OCI-LY3 (cell line): ENCODE results near the gene TAPBP.
"Not testable (repeated sequence)": the region's sequence is repeated elsewhere in the genome, so short reads cannot be mapped to it uniquely, and the experiment has no call there.

Experiments
- H2AFZ ChIP-seq: fragments of 200-600, 300-600 bp; shearing (Covaris generic); 2 replicates; pipeline ENCODE4 v1.6.0; 2014; ENCODE audit warnings: antibody characterized with exemption, low read depth, low read length
- H3K27ac ChIP-seq: fragments of 200-600, 300-600 bp; sonication (generic); 2 replicates; pipeline ENCODE4 v1.5.1; 2014; ENCODE audit warnings: mild to moderate bottlenecking, low read length, moderate library complexity, mixed read lengths
- H3K27me3 ChIP-seq: fragments of 200-600, 300-600 bp; sonication (generic); 2 replicates; pipeline ENCODE4 v1.6.1; 2014; ENCODE audit warnings: low read depth, low read length, mixed read lengths
- H3K36me3 ChIP-seq: fragments of 200-600, 300-600 bp; sonication (generic); replicated peaks from 2 replicates; pipeline ENCODE3; 2014; ENCODE audit warnings: low read depth, low read length, mixed read lengths
- H3K4me1 ChIP-seq: fragments of 300-600, 200-600 bp; sonication (generic); 2 replicates; pipeline ENCODE4 v1.6.1; 2014; ENCODE audit warnings: low read length, mixed read lengths
- H3K4me2 ChIP-seq: fragments of 200-600, 300-600 bp; sonication (generic); 2 replicates; pipeline ENCODE4 v1.6.1; 2014; ENCODE audit warnings: low read length, mixed read lengths
- H3K4me3 ChIP-seq: fragments of 300-600, 200-600 bp; sonication (generic); 2 replicates; pipeline ENCODE4 v1.5.1; 2014; ENCODE audit warnings: antibody characterized with exemption, mild to moderate bottlenecking, low read length, moderate library complexity
- H3K79me2 ChIP-seq: fragments of 300-600, 200-600 bp; shearing (Covaris generic); 2 replicates; pipeline ENCODE4 v1.6.1; 2014; ENCODE audit warnings: mild to moderate bottlenecking, low read length, mixed read lengths
- H3K9ac ChIP-seq: fragments of 300-600, 200-600 bp; shearing (Covaris generic); 2 replicates; pipeline ENCODE4 v1.6.0; 2014; ENCODE audit warnings: mild to moderate bottlenecking, low read length, moderate library complexity
- H3K9me3 ChIP-seq: fragments of 200-600, 300-600 bp; shearing (Covaris generic); 2 replicates; pipeline ENCODE4 v1.6.1; 2014; ENCODE audit warnings: low read length, mixed read lengths; ENCODE audit not compliant: insufficient read depth
- H4K20me1 ChIP-seq: fragments of 200-600, 300-600 bp; sonication (generic); 2 replicates; pipeline ENCODE4 v1.6.1; 2016; ENCODE audit warnings: low read length, mixed read lengths; ENCODE audit not compliant: insufficient read depth
- EZH2phosphoT487 ChIP-seq: fragments of 200-600 bp; shearing (Covaris generic); IDR thresholded peaks from 2 replicates; pipeline ENCODE4 v1.6.1; 2018; ENCODE audit warnings: antibody characterized with exemption, mixed run types, low read depth
- TF ChIP-seq, protein P1 (sequence below): fragments of 200-600, 300-600 bp; sonication (generic); IDR thresholded peaks from 2 replicates; pipeline ENCODE4 v1.5.1; 2014; ENCODE audit warnings: antibody characterized with exemption, low read length, low read depth

The TAPBP gene

DNA sequence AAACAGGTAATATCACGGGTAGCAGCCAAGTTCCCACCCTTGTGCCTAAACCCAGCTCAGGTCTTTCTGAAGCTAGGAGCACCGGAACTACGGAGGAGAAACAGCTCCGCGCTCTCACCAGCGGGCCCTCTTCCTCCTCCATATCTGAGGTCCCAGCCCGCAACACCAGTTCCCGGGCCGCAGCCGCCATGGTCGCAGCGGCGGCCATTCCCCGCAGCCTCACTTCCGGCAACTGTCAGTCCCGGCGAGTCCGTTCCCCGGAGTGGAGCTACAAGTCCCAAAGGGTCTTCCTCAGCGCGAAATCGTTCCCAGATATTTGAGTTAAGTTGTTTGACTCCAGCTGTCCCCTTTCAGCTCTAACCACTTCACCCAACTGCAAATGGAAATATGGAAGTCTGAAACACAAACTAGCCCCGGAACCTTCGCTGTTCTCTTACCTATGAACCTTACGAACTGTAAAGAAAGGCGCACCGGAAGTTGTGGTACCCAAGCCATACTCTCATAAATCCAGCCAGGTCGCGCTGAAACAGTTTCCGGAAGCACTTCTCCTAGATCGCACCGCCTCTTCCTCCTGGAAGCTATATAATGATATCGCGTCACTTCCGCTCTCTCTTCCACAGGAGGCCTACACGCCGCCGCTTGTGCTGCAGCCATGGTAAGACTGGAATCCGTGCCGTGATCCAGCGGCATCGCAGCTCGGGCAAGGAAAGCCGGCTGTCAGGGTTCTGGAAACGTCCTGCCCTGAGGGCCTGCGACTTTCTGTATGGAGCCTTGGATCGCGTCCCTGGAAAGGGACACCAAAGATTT, 42.2 kb downstream of the TAPBP start, which contains the start of the genes RPS18 and VPS52:
RPS18 (plus strand) TSS at position 608 of the 807 bp plus-strand sequence; CDS start at position 653, 45 bp downstream.
VPS52 (minus strand) TSS at position 409 of the 807 bp plus-strand sequence; CDS start at position 208, 201 bp downstream.
- Histone ChIP-seq H4K20me1 (peaks cover 39% of the 10 kb centered on the region), H3K4me3 (peak within 1 kb of the TSS; percentile 97), H3K9me3 (no peaks in the 10 kb centered on the region), H3K27me3 (no peaks in the 10 kb centered on the region), H3K4me2 (peak within 1 kb of the TSS; percentile 96), H3K4me1 (peaks cover 40% of the 10 kb centered on the region), H3K9ac (peak within 1 kb of the TSS; percentile 100), H3K27ac (peak within 1 kb of the TSS; percentile 78), H2AFZ (peak within 1 kb of the TSS; percentile 99), H3K79me2 (peaks cover 55% of the 10 kb centered on the region), H3K36me3 (peaks cover 45% of the 10 kb centered on the region)
- TF ChIP-seq, protein P1, sequence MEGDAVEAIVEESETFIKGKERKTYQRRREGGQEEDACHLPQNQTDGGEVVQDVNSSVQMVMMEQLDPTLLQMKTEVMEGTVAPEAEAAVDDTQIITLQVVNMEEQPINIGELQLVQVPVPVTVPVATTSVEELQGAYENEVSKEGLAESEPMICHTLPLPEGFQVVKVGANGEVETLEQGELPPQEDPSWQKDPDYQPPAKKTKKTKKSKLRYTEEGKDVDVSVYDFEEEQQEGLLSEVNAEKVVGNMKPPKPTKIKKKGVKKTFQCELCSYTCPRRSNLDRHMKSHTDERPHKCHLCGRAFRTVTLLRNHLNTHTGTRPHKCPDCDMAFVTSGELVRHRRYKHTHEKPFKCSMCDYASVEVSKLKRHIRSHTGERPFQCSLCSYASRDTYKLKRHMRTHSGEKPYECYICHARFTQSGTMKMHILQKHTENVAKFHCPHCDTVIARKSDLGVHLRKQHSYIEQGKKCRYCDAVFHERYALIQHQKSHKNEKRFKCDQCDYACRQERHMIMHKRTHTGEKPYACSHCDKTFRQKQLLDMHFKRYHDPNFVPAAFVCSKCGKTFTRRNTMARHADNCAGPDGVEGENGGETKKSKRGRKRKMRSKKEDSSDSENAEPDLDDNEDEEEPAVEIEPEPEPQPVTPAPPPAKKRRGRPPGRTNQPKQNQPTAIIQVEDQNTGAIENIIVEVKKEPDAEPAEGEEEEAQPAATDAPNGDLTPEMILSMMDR = no peak
- no peak for TF ChIP-seq EZH2phosphoT487

DNA sequence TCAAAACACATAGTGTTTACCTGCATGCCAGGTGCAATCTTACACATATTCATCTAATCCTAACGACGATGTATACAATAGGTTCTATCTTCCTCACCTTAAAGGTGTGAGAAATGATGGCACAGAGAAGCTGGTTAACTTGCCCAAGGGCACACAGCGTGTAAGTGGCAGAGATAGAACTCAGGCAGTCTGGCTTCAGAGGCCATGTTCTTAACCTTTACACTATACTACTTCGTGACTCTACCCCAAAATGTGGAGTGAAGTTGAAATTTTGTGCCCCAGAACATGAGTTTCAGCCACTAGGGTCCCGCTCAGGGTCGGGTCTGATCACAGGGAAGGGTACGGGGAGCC, 42.8 kb downstream of the TAPBP start:
- Histone ChIP-seq H3K9me3 (no peaks in the 10 kb centered on the region), H3K4me3 (peak overlapping the region; percentile 97), H3K27me3 (no peaks in the 10 kb centered on the region), H4K20me1 (peaks cover 33% of the 10 kb centered on the region), H2AFZ (peak overlapping the region; percentile 99), H3K27ac (peak overlapping the region; percentile 78), H3K79me2 (peaks cover 55% of the 10 kb centered on the region), H3K36me3 (peaks cover 40% of the 10 kb centered on the region), H3K4me1 (peaks cover 35% of the 10 kb centered on the region), H3K4me2 (peak overlapping the region; percentile 96), H3K9ac (peak overlapping the region; percentile 100)
- no peak for TF ChIP-seq EZH2phosphoT487
- TF ChIP-seq, protein P1 = no peak

DNA sequence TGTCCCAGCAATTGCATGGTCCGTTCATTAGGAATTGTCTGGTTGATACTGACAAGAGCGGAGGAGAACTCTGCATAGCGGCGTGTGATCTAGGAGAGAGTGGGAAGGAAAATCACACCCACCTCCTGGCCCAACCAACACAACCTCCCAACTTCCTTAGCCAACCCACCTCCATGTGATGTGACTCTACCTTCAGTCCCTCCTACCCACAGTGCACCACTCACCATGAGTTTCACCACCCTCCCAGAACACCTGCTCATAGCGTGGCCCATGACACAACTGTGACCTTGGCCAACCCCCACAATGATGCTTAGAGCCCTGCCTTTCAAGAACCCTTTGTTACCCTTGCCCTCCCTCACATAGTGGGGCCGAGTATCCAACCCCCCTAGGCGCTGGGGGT, 49.9 kb downstream of the TAPBP start:
- Histone ChIP-seq H3K79me2 (no peaks in the 10 kb centered on the region), H3K4me1 (no peaks in the 10 kb centered on the region), H3K36me3 (no peaks in the 10 kb centered on the region), H4K20me1 (no peaks in the 10 kb centered on the region), H3K9me3 (no peaks in the 10 kb centered on the region), H3K4me3 (no peak overlapping the region), H2AFZ (no peak overlapping the region), H3K27ac (no peak overlapping the region), H3K27me3 (no peaks in the 10 kb centered on the region), H3K9ac (no peak overlapping the region), H3K4me2 (no peak overlapping the region)
- TF ChIP-seq, protein P1 = no peak
- TF ChIP-seq EZH2phosphoT487 = no peak

DNA sequence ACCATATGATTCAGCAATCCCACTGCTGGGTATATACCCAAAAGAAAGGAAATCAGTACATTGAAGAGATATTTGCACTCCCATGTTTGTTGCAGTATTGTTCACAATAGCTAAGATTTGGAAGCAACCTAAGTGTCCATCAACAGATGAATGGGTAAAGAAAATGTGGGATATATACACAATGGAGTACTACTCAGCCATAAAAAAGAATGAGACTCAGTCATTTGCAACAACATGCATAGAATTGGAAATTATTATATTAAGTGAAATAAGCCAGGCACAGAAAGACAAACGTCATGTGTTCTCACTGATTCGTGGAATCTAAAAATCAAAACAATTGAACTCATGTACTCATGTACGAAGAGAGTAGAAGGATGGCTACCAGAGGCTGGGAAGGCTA, 51.4 kb downstream of the TAPBP start:
- H3K4me2 ChIP-seq, H3K79me2 ChIP-seq, H3K4me3 ChIP-seq, H2AFZ ChIP-seq, H3K27me3 ChIP-seq, H4K20me1 ChIP-seq, H3K27ac ChIP-seq, H3K36me3 ChIP-seq, H3K9me3 ChIP-seq, H3K4me1 ChIP-seq, H3K9ac ChIP-seq: not testable (repeated sequence)
